COLO668 (cell line): ENCODE data around the gene PARD3B.

ENCODE experiments used
- DNase-seq: peaks from one replicate; lab custom pipeline; 2025; ENCODE audit not compliant: unreplicated experiment; lab: John Stamatoyannopoulos, UW

Gene PARD3B

DNA sequence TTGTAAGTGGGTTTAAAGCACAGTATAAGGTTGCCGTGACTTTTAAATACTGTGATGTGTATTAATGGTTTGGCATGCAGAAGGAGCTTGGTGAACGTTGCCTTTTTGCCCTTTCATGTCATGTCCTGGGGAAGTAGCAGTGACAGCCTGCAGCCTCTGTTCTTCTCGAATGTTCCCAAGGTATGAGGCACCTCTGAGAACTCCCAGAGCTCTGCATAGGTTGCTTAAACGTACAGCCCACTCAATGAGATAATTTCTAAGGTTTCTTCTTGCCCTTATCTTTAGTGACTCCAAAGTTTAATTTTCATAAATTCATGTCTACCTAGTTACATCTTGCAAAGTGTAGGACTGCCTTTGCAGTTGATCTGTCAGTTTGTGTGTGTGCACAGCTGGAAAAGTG lies 36.7 kb downstream of the PARD3B start:
- DNase-seq: no peak

DNA sequence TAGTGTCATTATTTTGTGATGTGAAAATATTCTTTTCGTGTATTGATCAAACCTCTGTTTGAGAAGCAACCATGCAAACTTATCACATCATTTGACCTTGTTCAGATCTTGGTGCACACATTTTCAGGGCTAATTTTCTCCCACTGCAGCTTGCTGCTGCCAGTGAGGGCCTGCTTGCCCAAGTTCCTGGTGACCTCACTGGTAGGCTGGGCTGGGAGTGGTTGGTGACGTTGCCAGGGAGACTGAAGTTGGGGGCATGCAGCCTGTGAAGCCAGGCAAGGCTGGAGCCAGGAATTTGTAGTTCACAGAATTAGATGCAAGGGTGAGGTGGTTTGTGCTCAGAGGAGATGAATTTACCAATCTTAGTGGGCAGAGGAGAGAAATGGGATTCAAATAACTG lies 38.5 kb downstream of the PARD3B start:
- DNase-seq: no peak

- DNase-seq: no peak
These were observed 40.7 kb downstream of the PARD3B start for GRCh38 chr2:204585930-204586329.

DNA sequence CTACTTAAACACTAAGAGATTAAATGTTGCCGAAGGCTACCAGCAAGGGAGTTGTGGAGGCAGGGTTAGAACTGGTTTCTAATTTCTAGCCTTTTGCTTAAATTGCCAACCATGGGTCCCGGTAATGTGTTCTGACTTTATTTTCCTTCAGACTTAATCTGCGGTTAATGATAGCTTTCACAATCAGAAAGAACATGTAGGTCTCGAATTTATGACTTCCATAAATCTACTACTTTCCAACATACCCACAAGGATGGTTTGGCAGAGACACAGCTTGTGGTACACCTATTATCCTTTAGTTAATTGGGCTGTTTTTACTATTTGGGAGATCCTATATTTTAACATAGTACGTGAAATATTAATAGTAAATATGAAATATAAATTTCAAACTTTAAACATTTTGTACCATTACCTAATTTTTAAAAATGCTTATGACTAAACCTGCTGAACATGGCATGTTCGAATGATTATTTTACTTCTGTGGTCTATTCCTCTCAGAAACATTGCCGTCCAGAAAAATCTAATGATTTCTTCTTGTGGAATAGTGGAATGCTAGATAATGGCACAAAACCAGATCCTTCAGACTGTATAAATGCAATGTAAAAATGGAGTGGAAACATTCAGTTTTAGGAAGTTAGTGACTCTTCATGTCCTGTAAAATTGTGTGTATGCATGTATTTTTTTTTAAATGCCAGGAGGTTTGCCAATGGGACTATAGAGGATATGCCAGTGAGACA lies 41.3 kb downstream of the PARD3B start:
- no peak for DNase-seq

- no peak for DNase-seq
These were observed 44.8 kb downstream of the PARD3B start for GRCh38 chr2:204590063-204590462.

- DNase-seq: no peak
These were observed 46.0 kb downstream of the PARD3B start for GRCh38 chr2:204591225-204591624.

DNA sequence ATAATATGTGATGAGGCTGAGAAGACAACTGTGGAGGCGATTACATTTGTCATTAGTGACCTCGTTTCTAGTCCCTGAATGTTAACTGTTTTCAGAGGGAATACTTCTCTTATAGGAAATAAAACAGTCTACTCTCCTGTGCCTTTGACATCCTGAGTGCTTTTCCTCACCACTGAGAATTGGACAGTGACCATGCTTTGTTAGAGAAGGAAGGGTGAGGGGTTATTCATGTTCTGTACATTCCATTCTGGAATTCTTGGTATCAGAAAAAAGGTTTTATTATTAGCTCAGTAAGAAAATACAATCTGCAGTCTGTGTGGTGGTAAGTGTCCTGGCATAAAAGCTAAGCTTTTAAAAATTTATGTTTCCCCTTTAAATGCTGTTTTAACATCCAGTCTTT lies 58.8 kb downstream of the PARD3B start:
- no peak for DNase-seq

- no peak for DNase-seq
These were observed 63.1 kb downstream of the PARD3B start for GRCh38 chr2:204608237-204608939.

DNA sequence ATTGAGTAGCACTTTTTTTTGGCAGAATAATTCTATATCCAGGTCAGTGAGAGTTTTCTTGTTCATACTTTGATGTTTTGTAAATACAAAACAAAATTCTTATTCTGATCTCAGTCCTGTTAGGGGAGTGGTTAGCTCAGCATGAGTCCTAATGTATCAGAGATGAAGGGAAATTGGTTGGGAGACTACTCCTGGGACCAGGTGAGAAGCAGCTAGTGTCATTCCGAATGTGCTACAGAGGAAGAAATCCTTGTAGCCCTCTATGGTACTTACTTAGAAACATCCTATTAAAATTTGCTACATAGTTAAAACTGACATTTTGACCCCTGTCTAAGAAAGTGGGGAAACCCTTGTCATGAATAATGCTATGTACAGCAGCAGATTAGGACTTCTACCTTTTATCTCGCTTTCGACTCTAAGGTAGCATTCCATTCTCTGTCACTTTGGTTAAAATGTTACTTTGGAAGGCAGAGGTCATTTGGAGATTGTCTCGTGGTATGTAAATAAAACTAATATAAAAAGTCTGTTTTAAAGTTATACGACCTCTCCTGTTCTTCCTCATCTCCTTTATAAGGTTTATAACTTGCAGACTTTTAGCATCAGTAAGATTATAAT lies 65.8 kb downstream of the PARD3B start:
- no peak for DNase-seq

DNA sequence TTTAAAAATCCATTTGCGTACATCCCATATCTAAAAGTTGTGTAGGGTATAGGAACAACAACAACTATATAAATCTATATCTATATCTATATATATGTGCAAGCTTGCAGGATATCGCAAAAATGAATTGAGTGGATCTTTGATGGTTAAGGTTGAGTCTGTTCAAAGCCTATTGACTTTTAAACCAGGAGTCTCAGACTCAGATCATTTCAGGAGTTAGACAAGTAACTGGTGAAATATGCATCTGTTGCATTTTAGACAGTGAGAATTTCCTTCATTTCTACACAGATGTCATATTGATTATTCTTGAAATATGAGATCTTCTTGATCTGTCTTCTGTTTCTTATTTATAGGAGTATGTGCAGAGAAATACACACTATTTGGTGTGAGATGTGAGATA lies 66.5 kb downstream of the PARD3B start:
- no peak for DNase-seq

- no peak for DNase-seq
These were observed 68.4 kb downstream of the PARD3B start for GRCh38 chr2:204613635-204614034.

DNA sequence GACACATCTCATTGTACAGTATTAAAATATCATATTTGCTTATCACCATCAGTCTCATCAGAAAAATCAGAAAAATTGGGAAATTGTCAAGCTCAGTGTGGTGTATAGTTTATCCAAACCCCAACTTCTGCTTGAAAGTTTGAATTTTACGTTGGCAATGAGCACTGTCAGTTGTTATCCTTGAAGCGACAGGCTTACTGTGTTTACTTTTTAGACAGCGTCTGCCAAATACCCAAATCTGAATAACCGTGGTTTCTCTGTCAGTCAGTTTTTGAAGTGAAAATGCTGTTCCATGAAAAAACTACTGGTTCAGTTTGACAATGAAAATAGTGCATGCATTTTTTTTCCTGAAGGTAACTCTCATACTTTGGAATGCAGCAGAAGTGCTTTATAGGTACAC lies 70.2 kb downstream of the PARD3B start:
- no peak for DNase-seq

DNA sequence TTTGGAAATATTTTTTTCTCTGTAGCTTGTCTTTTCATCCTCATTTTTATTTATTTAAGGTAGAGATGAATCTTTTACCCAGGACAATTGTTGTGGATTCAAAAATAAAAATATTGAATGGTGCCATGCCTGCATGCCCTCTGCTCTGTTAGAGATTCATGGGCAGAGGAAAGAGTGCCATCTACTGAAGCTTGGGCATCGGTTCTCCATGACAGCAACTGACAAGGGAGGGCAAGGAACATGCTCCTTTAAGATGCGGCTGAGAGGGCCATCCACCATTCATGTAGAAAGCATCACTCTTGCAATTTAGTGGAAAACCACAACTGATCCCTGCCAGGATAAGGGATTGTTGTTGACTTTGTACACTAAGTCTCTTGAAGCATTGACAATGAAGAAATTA lies 79.9 kb downstream of the PARD3B start:
- no peak for DNase-seq

DNA sequence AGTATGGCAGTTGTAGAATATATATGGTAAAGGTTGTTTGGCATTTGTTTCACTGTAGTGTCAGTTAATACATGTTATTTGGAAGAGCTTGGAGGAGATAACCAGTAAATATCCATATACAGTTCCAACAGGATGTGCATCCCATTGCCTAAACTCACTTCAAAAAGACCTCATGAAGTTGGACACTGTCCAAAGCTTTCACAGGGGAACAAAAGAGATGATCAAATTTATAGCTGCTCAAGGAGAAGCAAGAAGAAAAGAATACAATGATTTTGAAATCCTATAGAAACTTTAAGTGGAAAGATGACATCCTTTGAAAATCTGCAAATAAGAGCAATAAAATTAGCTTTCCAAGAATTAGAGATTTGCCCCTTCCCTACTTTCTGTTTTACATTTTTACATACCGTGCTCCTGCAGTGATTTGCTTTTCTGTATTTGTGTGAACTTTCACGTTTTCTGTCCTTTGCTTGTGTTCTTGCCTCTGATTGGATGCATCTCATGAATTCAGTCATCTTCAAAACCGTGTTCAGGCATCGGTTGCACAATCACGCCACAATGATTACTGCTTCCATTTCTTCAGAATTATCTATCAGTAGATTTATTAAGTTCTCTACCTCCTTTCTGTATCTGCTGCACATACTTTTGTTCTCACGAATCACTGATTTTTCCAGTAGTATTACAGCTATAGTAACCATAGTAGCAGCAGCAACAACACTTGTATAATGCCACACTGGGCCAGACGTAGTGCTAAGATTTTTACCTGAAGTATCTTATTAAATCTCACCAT lies 83.8 kb downstream of the PARD3B start:
- DNase-seq: no peak

- DNase-seq: no peak
These were observed 87.1 kb downstream of the PARD3B start for GRCh38 chr2:204632410-204632809.

GRCh38 chr2:204634564-204634963 lies 89.3 kb downstream of the PARD3B start:
- DNase-seq: no peak

DNA sequence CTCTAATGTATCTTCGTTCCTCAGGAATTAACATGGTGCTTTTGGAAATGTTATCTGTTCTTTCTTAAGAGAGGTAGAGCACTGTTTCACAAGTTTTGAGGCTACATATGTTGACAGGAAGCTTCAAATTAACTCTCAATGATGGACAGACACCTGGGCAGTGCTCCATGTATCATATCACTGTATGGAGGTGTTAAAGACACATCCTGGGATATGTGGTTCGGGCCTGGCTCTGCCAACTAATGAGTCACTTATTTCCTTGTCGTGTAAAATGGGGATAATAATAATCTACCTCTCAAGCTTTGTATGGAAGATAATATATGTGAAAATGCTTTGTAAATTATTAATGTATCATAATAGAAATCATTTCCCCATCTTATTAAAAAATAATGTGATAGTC lies 90.2 kb downstream of the PARD3B start:
- DNase-seq: no peak

DNA sequence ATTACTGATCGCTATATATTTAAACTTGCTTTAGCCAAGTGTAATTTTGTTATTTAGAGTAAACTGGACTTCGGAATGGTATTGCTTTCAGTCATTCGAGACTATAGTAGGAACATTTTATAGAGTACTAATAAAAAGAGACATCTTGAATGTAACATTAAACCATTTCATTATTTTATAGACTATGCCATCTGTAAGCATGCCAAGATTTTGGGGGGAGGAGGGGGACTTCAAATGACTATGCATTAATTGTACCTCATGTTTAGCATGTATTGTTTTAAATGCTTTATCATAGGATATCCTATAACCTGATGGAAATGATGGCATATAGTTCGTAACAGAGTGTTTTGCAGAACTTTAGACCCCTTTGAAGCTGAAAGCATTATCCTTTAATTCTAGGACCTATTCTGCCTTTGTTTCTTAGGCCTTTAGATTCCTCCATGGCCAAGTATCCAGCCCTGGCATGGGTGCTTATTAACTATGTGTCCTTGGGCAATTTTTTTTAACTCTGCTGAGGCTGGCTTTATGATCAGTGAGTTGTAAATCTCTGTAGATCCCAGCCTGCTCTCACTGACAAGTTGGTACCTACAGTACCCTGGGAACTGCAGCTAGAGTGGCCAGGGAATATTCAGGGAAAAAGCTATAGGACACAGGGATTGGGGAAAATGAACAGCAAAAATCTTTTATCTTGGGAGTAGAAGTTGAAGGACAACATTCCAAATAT lies 93.4 kb downstream of the PARD3B start:
- DNase-seq: no peak

GRCh38 chr2:204643326-204643725 lies 98.1 kb downstream of the PARD3B start:
- no peak for DNase-seq

GRCh38 chr2:204645018-204645773 lies 99.9 kb downstream of the PARD3B start:
- DNase-seq: no peak
